ENCODE measurements around the gene TBCK. TPM values are rescaled to one million over a fixed set of nuclear protein-coding genes. Genes with fewer than 3 reads are reported as not detected.

The TBCK gene
- total RNA-seq, 1 experiment from 2014 or later: 22.3 TPM

DNA sequence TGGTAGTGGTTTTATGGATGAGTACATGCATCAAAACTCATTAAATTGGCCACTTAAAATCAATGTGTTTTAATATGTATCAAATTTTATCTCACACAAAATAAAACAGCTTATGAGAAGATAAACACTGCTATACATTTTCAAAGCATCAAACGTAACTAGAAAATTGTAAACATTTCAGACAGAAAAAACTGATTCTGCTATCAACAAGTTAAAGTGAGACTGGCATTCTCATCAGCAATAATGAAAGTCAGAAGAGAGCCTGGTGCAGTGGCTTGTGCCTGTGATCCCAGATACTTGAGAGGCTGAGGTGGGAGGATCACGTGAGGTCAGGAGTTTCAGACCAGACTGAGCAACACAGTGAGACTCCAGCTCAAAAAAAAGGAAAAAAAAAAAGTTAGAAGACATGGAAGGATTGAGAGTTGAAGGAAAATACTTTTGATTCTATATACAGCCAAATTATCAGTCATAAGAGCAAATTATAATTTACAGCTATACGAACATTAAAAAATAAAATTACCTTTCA lies 2.9 kb downstream of the TBCK start:
- Histone ChIP-seq H3K9me2 (ENCODE audit: insufficient read depth) (no peaks in the 10 kb centered on the region), H3K9me3 (ENCODE audit: control insufficient read depth in 1 of 2, insufficient read depth in 1 of 2, low read depth in 1 of 2, low read length in 2 of 2) (no peaks in the 10 kb centered on the region), H3K36me3 (ENCODE audit: control insufficient read depth in 1 of 2, insufficient read depth in 2 of 2, low read length in 2 of 2) (no peaks in the 10 kb centered on the region), H3K79me2 (ENCODE audit: insufficient read depth, low read length) (peaks cover 66% of the 10 kb centered on the region), H3K4me2 (ENCODE audit: low read length) (no peak overlapping the region), H3K9ac (ENCODE audit: low read length) (no peak overlapping the region), H3K27me3 (ENCODE audit: insufficient read depth, low read length) (no peaks in the 10 kb centered on the region), H3K4me3 (replicated peaks in 1 of 2; ENCODE audit: low read depth in 1 of 2, low read length in 2 of 2) (no peak overlapping the region), H3K27ac (ENCODE audit: low read depth, low read length) (no peak overlapping the region), H2AFZ (ENCODE audit: low read depth, low read length, poor library complexity, severe bottlenecking) (no peak overlapping the region), H4K20me1 (ENCODE audit: insufficient read depth) (no peaks in the 10 kb centered on the region), H3K4me1 (ENCODE audit: control insufficient read depth in 1 of 2, insufficient read depth in 2 of 2, low read length in 2 of 2) (peaks cover 5 to 13% of the 10 kb centered on the region in 2 experiments; a peak in 3 of 4 replicates)
- POLR2A ChIA-PET: no interaction called here
- RAD21 ChIA-PET (ENCODE audit: low non-redundant PET in 1 of 2, low total read pairs in 2 of 2, uncharacterized antibody in 2 of 2, unreplicated experiment in 2 of 2): no interaction called here
- no TSS peak for BruUV-seq (replicated peaks)
- TF ChIP-seq FOSL1 (IDR thresholded peaks at IDR 0.05; ENCODE audit: low read depth) (no peak), TCF7L2 (IDR thresholded peaks at IDR 0.05; ENCODE audit: borderline replicate concordance, extremely low read depth, insufficient read depth, insufficient read length) (no peak), RAD21 (IDR thresholded peaks at IDR 0.05; ENCODE audit: low read depth) (no peak)
- CTCF ChIA-PET: no interaction called here
- intact Hi-C loops (cut with micrococcal nuclease): no loop called here
- DNase-seq (ENCODE audit: low read depth, low spot score) (no peak), ATAC-seq (no peak)

DNA sequence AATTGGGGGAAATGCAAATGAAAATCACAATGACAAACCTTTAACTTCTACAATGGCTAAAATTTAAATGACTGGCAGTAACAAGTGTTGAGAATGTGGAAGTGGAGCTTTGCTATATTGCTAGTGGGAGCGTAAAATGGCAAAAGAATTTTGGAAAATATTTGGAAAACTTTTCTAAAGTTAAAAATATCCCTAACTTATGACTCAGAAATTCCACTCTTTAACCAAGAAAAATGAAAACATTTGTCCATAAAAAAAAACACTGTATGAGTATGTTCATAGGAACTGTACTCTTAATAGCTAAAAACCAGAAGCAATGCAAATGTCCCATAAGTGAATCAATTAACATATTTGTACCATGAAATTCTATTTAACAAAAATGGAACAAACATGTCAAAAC lies 3.6 kb downstream of the TBCK start:
- no TSS peak for BruUV-seq (replicated peaks)
- no peaks in the 10 kb centered on the region for H3K27me3 ChIP-seq (ENCODE audit: insufficient read depth, low read length)
- ChIA-PET POLR2A (no interaction called here), RAD21 (ENCODE audit: low non-redundant PET in 1 of 2, low total read pairs in 2 of 2, uncharacterized antibody in 2 of 2, unreplicated experiment in 2 of 2) (no interaction called here), CTCF (no interaction called here)
- H3K9ac ChIP-seq (ENCODE audit: low read length): no peak overlapping the region
- no peak for DNase-seq (ENCODE audit: low read depth, low spot score)
- no peak overlapping the region for H3K4me3 ChIP-seq (replicated peaks in 1 of 2; ENCODE audit: low read depth in 1 of 2, low read length in 2 of 2)
- ATAC-seq: no peak
- no peaks in the 10 kb centered on the region for H3K36me3 ChIP-seq (ENCODE audit: control insufficient read depth in 1 of 2, insufficient read depth in 2 of 2, low read length in 2 of 2)
- H3K9me2 ChIP-seq (ENCODE audit: insufficient read depth): no peaks in the 10 kb centered on the region
- no peak overlapping the region for H3K27ac ChIP-seq (ENCODE audit: low read depth, low read length)
- intact Hi-C loops (cut with micrococcal nuclease): no loop called here
- no peaks in the 10 kb centered on the region for H3K9me3 ChIP-seq (ENCODE audit: control insufficient read depth in 1 of 2, insufficient read depth in 1 of 2, low read depth in 1 of 2, low read length in 2 of 2)
- H2AFZ ChIP-seq (ENCODE audit: low read depth, low read length, poor library complexity, severe bottlenecking): no peak overlapping the region
- H3K4me2 ChIP-seq (ENCODE audit: low read length): no peak overlapping the region
- H3K79me2 ChIP-seq (ENCODE audit: insufficient read depth, low read length): peaks cover 59% of the 10 kb centered on the region
- no peaks in the 10 kb centered on the region for H4K20me1 ChIP-seq (ENCODE audit: insufficient read depth)
- H3K4me1 ChIP-seq (ENCODE audit: control insufficient read depth in 1 of 2, insufficient read depth in 2 of 2, low read length in 2 of 2): peaks cover 0 to 7% of the 10 kb centered on the region in 2 experiments; a peak in 2 of 4 replicates
- no peak for TF ChIP-seq RAD21 (IDR thresholded peaks at IDR 0.05; ENCODE audit: low read depth)
- no peak for TF ChIP-seq EZH2phosphoT487 (IDR thresholded peaks at IDR 0.05; ENCODE audit: borderline replicate concordance)
- no peak for TF ChIP-seq CBX3 (IDR thresholded peaks at IDR 0.05; ENCODE audit: low read depth)
- TF ChIP-seq, protein P1, sequence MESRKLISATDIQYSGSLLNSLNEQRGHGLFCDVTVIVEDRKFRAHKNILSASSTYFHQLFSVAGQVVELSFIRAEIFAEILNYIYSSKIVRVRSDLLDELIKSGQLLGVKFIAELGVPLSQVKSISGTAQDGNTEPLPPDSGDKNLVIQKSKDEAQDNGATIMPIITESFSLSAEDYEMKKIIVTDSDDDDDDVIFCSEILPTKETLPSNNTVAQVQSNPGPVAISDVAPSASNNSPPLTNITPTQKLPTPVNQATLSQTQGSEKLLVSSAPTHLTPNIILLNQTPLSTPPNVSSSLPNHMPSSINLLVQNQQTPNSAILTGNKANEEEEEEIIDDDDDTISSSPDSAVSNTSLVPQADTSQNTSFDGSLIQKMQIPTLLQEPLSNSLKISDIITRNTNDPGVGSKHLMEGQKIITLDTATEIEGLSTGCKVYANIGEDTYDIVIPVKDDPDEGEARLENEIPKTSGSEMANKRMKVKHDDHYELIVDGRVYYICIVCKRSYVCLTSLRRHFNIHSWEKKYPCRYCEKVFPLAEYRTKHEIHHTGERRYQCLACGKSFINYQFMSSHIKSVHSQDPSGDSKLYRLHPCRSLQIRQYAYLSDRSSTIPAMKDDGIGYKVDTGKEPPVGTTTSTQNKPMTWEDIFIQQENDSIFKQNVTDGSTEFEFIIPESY (IDR thresholded peaks at IDR 0.05; ENCODE audit: extremely low read depth, insufficient replicate concordance, low read length): no peak
- TF ChIP-seq ZNF274 (IDR thresholded peaks at IDR 0.05; ENCODE audit: low read depth, low read length): no peak
- TF ChIP-seq, protein P2, sequence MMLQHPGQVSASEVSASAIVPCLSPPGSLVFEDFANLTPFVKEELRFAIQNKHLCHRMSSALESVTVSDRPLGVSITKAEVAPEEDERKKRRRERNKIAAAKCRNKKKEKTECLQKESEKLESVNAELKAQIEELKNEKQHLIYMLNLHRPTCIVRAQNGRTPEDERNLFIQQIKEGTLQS (IDR thresholded peaks at IDR 0.05): no peak
- TF ChIP-seq, protein P3, sequence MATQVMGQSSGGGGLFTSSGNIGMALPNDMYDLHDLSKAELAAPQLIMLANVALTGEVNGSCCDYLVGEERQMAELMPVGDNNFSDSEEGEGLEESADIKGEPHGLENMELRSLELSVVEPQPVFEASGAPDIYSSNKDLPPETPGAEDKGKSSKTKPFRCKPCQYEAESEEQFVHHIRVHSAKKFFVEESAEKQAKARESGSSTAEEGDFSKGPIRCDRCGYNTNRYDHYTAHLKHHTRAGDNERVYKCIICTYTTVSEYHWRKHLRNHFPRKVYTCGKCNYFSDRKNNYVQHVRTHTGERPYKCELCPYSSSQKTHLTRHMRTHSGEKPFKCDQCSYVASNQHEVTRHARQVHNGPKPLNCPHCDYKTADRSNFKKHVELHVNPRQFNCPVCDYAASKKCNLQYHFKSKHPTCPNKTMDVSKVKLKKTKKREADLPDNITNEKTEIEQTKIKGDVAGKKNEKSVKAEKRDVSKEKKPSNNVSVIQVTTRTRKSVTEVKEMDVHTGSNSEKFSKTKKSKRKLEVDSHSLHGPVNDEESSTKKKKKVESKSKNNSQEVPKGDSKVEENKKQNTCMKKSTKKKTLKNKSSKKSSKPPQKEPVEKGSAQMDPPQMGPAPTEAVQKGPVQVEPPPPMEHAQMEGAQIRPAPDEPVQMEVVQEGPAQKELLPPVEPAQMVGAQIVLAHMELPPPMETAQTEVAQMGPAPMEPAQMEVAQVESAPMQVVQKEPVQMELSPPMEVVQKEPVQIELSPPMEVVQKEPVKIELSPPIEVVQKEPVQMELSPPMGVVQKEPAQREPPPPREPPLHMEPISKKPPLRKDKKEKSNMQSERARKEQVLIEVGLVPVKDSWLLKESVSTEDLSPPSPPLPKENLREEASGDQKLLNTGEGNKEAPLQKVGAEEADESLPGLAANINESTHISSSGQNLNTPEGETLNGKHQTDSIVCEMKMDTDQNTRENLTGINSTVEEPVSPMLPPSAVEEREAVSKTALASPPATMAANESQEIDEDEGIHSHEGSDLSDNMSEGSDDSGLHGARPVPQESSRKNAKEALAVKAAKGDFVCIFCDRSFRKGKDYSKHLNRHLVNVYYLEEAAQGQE (IDR thresholded peaks at IDR 0.05; ENCODE audit: low read depth): no peak
- no peak for TF ChIP-seq POLR2A (IDR thresholded peaks at IDR 0.05; ENCODE audit: borderline replicate concordance, extremely low read depth, insufficient read depth, insufficient read length)
- no peak for TF ChIP-seq EGR1 (IDR thresholded peaks at IDR 0.05; ENCODE audit: low read depth)
- no peak for TF ChIP-seq POLR2AphosphoS5 (IDR thresholded peaks at IDR 0.05; ENCODE audit: low read depth, low read length)
- no peak for TF ChIP-seq TCF7L2 (IDR thresholded peaks at IDR 0.05; ENCODE audit: borderline replicate concordance, extremely low read depth, insufficient read depth, insufficient read length)
- TF ChIP-seq EZH2 (IDR thresholded peaks at IDR 0.05): no peak
- TF ChIP-seq, protein P4, sequence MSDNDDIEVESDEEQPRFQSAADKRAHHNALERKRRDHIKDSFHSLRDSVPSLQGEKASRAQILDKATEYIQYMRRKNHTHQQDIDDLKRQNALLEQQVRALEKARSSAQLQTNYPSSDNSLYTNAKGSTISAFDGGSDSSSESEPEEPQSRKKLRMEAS (IDR thresholded peaks at IDR 0.05): no peak
- no peak for TF ChIP-seq SRF (IDR thresholded peaks at IDR 0.05; ENCODE audit: low read depth)
- TF ChIP-seq SIN3A (IDR thresholded peaks at IDR 0.05; ENCODE audit: low read depth): no peak
